Bronchus fibroblast of lung (primary cell): ENCODE results near the gene GINS2. TPM values are rescaled to one million over a fixed set of nuclear protein-coding genes. Genes with fewer than 3 reads are reported as not detected.

ENCODE experiments used
- total RNA-seq: library from RNA; depleted of rRNA; stranded (reverse); fragments of >200 nt; gene quantifications from 2 replicates; pipeline ENCODE4 v1.2.3, GENCODE V29; 2015

GINS2 gene
- 34.6 and 35.5 TPM in 2 replicates for total RNA-seq

GRCh38 chr16:85688586-85689284 lies at the start of gene GINS2:
Gene GINS2, minus strand, starts transcription at chr16:85688954. Its CDS starts 56 bp downstream, at chr16:85688898.

Other genes starting within 250 kb of the GINS2 start
- gene GSE1, start 75.6 kb downstream of the GINS2 start, total RNA-seq: 13.3 and 13.8 TPM in 2 replicates
- gene C16orf74, start 62.1 kb upstream of the GINS2 start, total RNA-seq: 6.1 and 9.2 TPM in 2 replicates
- gene EMC8, start 110.6 kb upstream of the GINS2 start, total RNA-seq: 36.9 and 37.7 TPM in 2 replicates
- 507 and 547 TPM in 2 replicates for gene COX4I1, start 110.7 kb upstream of the GINS2 start, total RNA-seq
- 0.30 TPM in 1 of 2 replicates, not detected in the other for gene IRF8, start 210.2 kb upstream of the GINS2 start, total RNA-seq